ENCODE results near the gene AGXT2. TPM values are rescaled to one million over a fixed set of nuclear protein-coding genes. Genes with fewer than 3 reads are reported as not detected.
"Not testable (repeated sequence)": the region's sequence is repeated elsewhere in the genome, so short reads cannot be mapped to it uniquely, and the experiment has no call there.

Gene AGXT2
- total RNA-seq, 8 experiments from 2014 or later, result 0.13 to 1.2 (median 0.33) TPM; not detected in 4

DNA sequence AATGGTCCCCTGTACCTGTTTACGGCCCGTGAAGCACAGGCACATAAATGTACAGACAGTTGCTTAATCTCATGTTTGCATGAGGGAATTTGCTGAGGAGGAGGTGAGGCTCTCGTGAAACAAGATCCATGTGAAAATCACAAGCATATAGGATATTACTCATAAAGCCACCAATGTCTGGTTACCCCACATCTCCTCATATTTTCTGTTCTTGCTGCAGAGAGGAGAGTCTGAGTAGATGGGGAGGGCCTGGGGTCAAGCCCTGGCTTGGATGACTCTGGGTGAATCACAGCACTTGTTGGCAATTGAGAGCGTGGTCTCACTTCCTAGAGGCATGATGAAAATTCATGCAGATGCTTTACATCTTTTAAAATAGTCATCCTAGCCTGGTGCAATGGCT lies 975 bp downstream of the AGXT2 start:
- Histone ChIP-seq H3K4me1 (replicated peaks in 1 of 2) (peaks cover 0 to 7% of the 10 kb centered on the region in 2 donors), H3K4me3 (no peak overlapping the region), H3K27ac (no peak overlapping the region)
- 10 to 98% (median 72%) methylated on average over 2 to 4 of the region's 4 CpGs; no CpG with 5 or more reads in 1 of the 10 experiments for WGBS, 10 experiments
- in situ Hi-C loops (cut with MboI; ENCODE audit: low pct_unique_long_range_greater_than_20kb in 2 of 9, low sequenced_read_pairs in 9 of 9, unreplicated experiment in 9 of 9), result no loop called here
- peak in 2 of 8 experiments; percentile 61 to 76 for ATAC-seq (replicated peaks in 6 of 8)

GRCh38 chr5:35045280-35045679 lies 2.5 kb downstream of the AGXT2 start:
- 0 to 100% (median 14%) methylated on average over 1 of the region's 1 CpG; no CpG with 5 or more reads in 3 of the 10 experiments for WGBS, 10 experiments
- ATAC-seq (replicated peaks in 6 of 8), result peak in 3 of 8 experiments; percentile 19 to 80 (median 53)
- Histone ChIP-seq H3K4me1 (replicated peaks in 1 of 2) (peaks cover 0 to 7% of the 10 kb centered on the region in 2 donors), H3K4me3 (no peak overlapping the region), H3K27ac (no peak overlapping the region)
- in situ Hi-C loops (cut with MboI; ENCODE audit: low pct_unique_long_range_greater_than_20kb in 2 of 9, low sequenced_read_pairs in 9 of 9, unreplicated experiment in 9 of 9), result no loop called here

DNA sequence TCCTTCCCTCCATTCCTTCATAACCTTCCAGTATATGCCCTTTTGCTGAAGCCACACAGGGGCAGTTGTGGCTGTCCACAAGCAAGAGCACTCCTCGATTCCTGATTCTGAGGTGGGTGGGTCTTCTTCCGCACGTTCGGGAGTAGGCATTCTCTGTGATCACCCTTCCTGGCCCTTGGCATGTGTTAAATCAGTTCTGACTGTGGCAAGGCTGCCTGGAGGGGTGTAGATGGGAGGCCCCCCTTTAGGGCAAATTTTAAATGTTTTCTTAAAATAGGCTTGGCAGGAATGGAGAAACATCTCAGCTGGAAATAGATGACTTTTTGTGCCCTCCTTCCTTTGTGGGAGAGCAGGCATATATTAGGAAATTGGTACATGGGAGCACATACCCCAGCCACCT lies 3.1 kb downstream of the AGXT2 start:
- ATAC-seq (replicated peaks in 6 of 8), result peak in 3 of 8 experiments; percentile 11 to 77 (median 27)
- H3K27ac ChIP-seq, result no peak overlapping the region
- in situ Hi-C loops (cut with MboI; ENCODE audit: low pct_unique_long_range_greater_than_20kb in 2 of 9, low sequenced_read_pairs in 9 of 9, unreplicated experiment in 9 of 9), result no loop called here
- H3K4me1 ChIP-seq (replicated peaks in 1 of 2), result peaks cover 0 to 7% of the 10 kb centered on the region in 2 donors
- no peak overlapping the region for H3K4me3 ChIP-seq
- 14 to 100% (median 82%) methylated on average over 1 to 4 of the region's 4 CpGs; no CpG with 5 or more reads in 4 of the 10 experiments for WGBS, 10 experiments

- Histone ChIP-seq H3K27ac (no peak overlapping the region), H3K4me1 (replicated peaks in 1 of 2) (peaks cover 7 to 11% of the 10 kb centered on the region in 2 donors), H3K4me3 (no peak overlapping the region)
- in situ Hi-C loops (cut with MboI; ENCODE audit: low pct_unique_long_range_greater_than_20kb in 2 of 9, low sequenced_read_pairs in 9 of 9, unreplicated experiment in 9 of 9), result no loop called here
- no peak for ATAC-seq (replicated peaks in 6 of 8)
- whole genome bisulfite sequencing, 10 experiments, result 2 to 65% (median 46%) methylated on average over 2 to 4 of the region's 4 CpGs; no CpG with 5 or more reads in 1 of the 10 experiments
Observed at GRCh38 chr5:35042781-35043180, 5.0 kb downstream of the AGXT2 start.

DNA sequence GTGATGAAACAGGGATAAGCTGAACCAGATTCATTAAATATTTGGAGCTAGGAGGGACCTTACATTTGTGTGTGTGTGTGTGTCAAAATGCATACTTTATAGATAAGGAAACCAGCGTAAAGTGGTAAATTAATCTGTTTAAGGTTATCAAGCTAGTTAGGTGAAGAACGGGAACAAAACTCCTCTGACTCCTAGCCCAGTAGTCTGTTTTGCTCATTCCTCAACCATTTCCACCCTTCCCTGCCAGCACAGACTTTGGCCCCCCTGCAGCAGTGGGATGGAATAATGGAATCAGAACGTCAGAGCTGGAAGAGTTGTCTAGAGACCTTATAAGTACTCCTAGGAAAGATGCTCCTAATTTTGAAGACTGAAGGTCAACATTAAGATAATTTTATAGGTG lies 6.5 kb downstream of the AGXT2 start:
- H3K4me1 ChIP-seq (replicated peaks in 1 of 2), result peaks cover 7 to 11% of the 10 kb centered on the region in 2 donors
- no peak overlapping the region for H3K4me3 ChIP-seq
- in situ Hi-C loops (cut with MboI; ENCODE audit: low pct_unique_long_range_greater_than_20kb in 2 of 9, low sequenced_read_pairs in 9 of 9, unreplicated experiment in 9 of 9), result no loop called here
- no peak for ATAC-seq (replicated peaks in 6 of 8)
- H3K27ac ChIP-seq, result no peak overlapping the region
- WGBS, 10 experiments, result 40 to 100% (median 63%) methylated on average over 1 to 3 of the region's 3 CpGs

GRCh38 chr5:35038891-35039290 lies 8.9 kb downstream of the AGXT2 start:
- H3K27ac ChIP-seq, result no peak overlapping the region
- H3K4me1 ChIP-seq (replicated peaks in 1 of 2), result peaks cover 7 to 11% of the 10 kb centered on the region in 2 donors
- ATAC-seq (replicated peaks in 6 of 8), result peak in 4 of 8 experiments; percentile 25 to 47 (median 38)
- in situ Hi-C loops (cut with MboI; ENCODE audit: low pct_unique_long_range_greater_than_20kb in 2 of 9, low sequenced_read_pairs in 9 of 9, unreplicated experiment in 9 of 9), result no loop called here
- 45 to 100% (median 62%) methylated on average over 1 to 2 of the region's 2 CpGs; no CpG with 5 or more reads in 7 of the 10 experiments for WGBS, 10 experiments
- no peak overlapping the region for H3K4me3 ChIP-seq

GRCh38 chr5:35036536-35036935 lies 11.2 kb downstream of the AGXT2 start:
- Histone ChIP-seq H3K27ac (no peak overlapping the region), H3K4me1 (replicated peaks in 1 of 2) (peaks cover 0 to 11% of the 10 kb centered on the region in 2 donors), H3K4me3 (no peak overlapping the region)
- in situ Hi-C loops (cut with MboI; ENCODE audit: low pct_unique_long_range_greater_than_20kb in 2 of 9, low sequenced_read_pairs in 9 of 9, unreplicated experiment in 9 of 9), result no loop called here
- peak in 1 of 8 experiments; percentile 40 for ATAC-seq (replicated peaks in 6 of 8)
- 38 to 96% (median 80%) methylated on average over 1 to 4 of the region's 4 CpGs; no CpG with 5 or more reads in 1 of the 10 experiments for WGBS, 10 experiments

GRCh38 chr5:35035929-35036328 lies 11.8 kb downstream of the AGXT2 start:
- H3K27ac ChIP-seq; H3K4me3 ChIP-seq; in situ Hi-C loops (cut with MboI; ENCODE audit: low pct_unique_long_range_greater_than_20kb in 2 of 9, low sequenced_read_pairs in 9 of 9, unreplicated experiment in 9 of 9); ATAC-seq (replicated peaks in 6 of 8): not testable (repeated sequence)
- peaks cover 0 to 11% of the 10 kb centered on the region in 2 donors for H3K4me1 ChIP-seq (replicated peaks in 1 of 2)
- 8 to 90% (median 58%) methylated on average over 1 to 3 of the region's 4 CpGs; no CpG with 5 or more reads in 1 of the 10 experiments for WGBS, 10 experiments

GRCh38 chr5:35035271-35035670 lies 12.5 kb downstream of the AGXT2 start:
- WGBS, 10 experiments, result 74 to 100% (median 94%) methylated on average over 1 to 3 of the region's 3 CpGs; no CpG with 5 or more reads in 4 of the 10 experiments
- ATAC-seq (replicated peaks in 6 of 8), result peak in 1 of 8 experiments; percentile 18
- in situ Hi-C loops (cut with MboI; ENCODE audit: low pct_unique_long_range_greater_than_20kb in 2 of 9, low sequenced_read_pairs in 9 of 9, unreplicated experiment in 9 of 9), result no loop called here
- Histone ChIP-seq H3K4me1 (replicated peaks in 1 of 2) (peaks cover 0 to 11% of the 10 kb centered on the region in 2 donors), H3K4me3 (no peak overlapping the region), H3K27ac (no peak overlapping the region)

DNA sequence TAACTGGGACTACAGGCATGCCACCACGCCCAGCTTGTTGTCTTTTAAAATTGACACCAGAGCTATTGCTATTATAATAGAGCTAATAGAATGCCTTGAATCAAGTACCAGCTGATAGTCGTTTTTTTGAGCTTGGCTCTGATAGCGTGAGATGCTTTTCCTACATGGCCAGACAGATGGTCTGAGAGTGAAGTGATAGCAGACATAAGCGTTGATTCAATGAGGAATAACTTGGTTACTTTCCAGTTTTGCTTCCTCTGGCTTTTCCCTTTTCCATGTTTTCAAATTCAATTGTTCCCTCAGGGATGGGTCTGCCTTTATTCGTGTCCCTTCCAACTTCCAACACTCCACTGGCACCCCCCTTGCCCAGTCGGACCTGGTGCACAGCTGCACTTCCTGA lies 15.4 kb downstream of the AGXT2 start:
- Histone ChIP-seq H3K27ac (no peak overlapping the region), H3K4me1 (replicated peaks in 1 of 2) (no peaks in the 10 kb centered on the region), H3K4me3 (no peak overlapping the region)
- WGBS, 10 experiments, result 20 to 97% (median 79%) methylated on average over 1 to 6 of the region's 6 CpGs; no CpG with 5 or more reads in 1 of the 10 experiments
- in situ Hi-C loops (cut with MboI; ENCODE audit: low pct_unique_long_range_greater_than_20kb in 2 of 9, low sequenced_read_pairs in 9 of 9, unreplicated experiment in 9 of 9), result no loop called here
- no peak for ATAC-seq (replicated peaks in 6 of 8)

GRCh38 chr5:35031276-35031675 lies 16.5 kb downstream of the AGXT2 start:
- Histone ChIP-seq H3K27ac (no peak overlapping the region), H3K4me1 (replicated peaks in 1 of 2) (no peaks in the 10 kb centered on the region), H3K4me3 (no peak overlapping the region)
- WGBS, 10 experiments, result 10 to 92% (median 77%) methylated on average over 1 to 5 of the region's 5 CpGs
- in situ Hi-C loops (cut with MboI; ENCODE audit: low pct_unique_long_range_greater_than_20kb in 2 of 9, low sequenced_read_pairs in 9 of 9, unreplicated experiment in 9 of 9), result no loop called here
- ATAC-seq (replicated peaks in 6 of 8), result peak in 2 of 8 experiments; percentile 91 to 93

GRCh38 chr5:35030426-35031100 lies 17.2 kb downstream of the AGXT2 start:
- H3K4me3 ChIP-seq, result no peak overlapping the region
- whole genome bisulfite sequencing, 10 experiments, result 57 to 90% (median 79%) methylated on average over 1 to 10 of the region's 10 CpGs; no CpG with 5 or more reads in 1 of the 10 experiments
- no peaks in the 10 kb centered on the region for H3K4me1 ChIP-seq (replicated peaks in 1 of 2)
- ATAC-seq (replicated peaks in 6 of 8), result no peak
- in situ Hi-C loops (cut with MboI; ENCODE audit: low pct_unique_long_range_greater_than_20kb in 2 of 9, low sequenced_read_pairs in 9 of 9, unreplicated experiment in 9 of 9), result no loop called here
- no peak overlapping the region for H3K27ac ChIP-seq

- no peak for ATAC-seq (replicated peaks in 6 of 8)
- Histone ChIP-seq H3K27ac (no peak overlapping the region), H3K4me1 (replicated peaks in 1 of 2) (no peaks in the 10 kb centered on the region), H3K4me3 (no peak overlapping the region)
- WGBS, 10 experiments, result 50 to 100% (median 81%) methylated on average over 1 to 3 of the region's 4 CpGs; no CpG with 5 or more reads in 1 of the 10 experiments
- in situ Hi-C loops (cut with MboI; ENCODE audit: low pct_unique_long_range_greater_than_20kb in 2 of 9, low sequenced_read_pairs in 9 of 9, unreplicated experiment in 9 of 9), result no loop called here
Observed at GRCh38 chr5:35029333-35029732, 18.4 kb downstream of the AGXT2 start.
